Measurements from ENCODE around the gene SLC8A2.

Gene SLC8A2

GRCh38 chr19:47509170-47509847 is 37.6 kb upstream of the SLC8A2 start:
- peaks cover 31% of the 10 kb centered on the region for H3K4me1 Mint-ChIP-seq (ENCODE audit: low read depth)
- no peaks in the 10 kb centered on the region for H3K27me3 Mint-ChIP-seq (ENCODE audit: low read depth)
- no peak overlapping the region for H3K27ac Mint-ChIP-seq
- peaks cover 8% of the 10 kb centered on the region for H3K36me3 Mint-ChIP-seq (ENCODE audit: low read depth)
- H3K9me3 Mint-ChIP-seq = no peaks in the 10 kb centered on the region
- no peak overlapping the region for H3K4me3 Mint-ChIP-seq

GRCh38 chr19:47508721-47509120 is 37.0 kb upstream of the SLC8A2 start:
- H3K27me3 Mint-ChIP-seq (ENCODE audit: low read depth) = no peaks in the 10 kb centered on the region
- no peaks in the 10 kb centered on the region for H3K9me3 Mint-ChIP-seq
- peaks cover 27% of the 10 kb centered on the region for H3K4me1 Mint-ChIP-seq (ENCODE audit: low read depth)
- H3K4me3 Mint-ChIP-seq = no peak overlapping the region
- peaks cover 8% of the 10 kb centered on the region for H3K36me3 Mint-ChIP-seq (ENCODE audit: low read depth)
- no peak overlapping the region for H3K27ac Mint-ChIP-seq

- peaks cover 20% of the 10 kb centered on the region for H3K4me1 Mint-ChIP-seq (ENCODE audit: low read depth)
Measured at GRCh38 chr19:47507924-47508553, 36.3 kb upstream of the SLC8A2 start.

GRCh38 chr19:47507012-47507411 is 35.3 kb upstream of the SLC8A2 start:
- Mint-ChIP-seq H3K9me3 (no peaks in the 10 kb centered on the region), H3K27me3 (ENCODE audit: low read depth) (no peaks in the 10 kb centered on the region), H3K27ac (no peak overlapping the region), H3K36me3 (ENCODE audit: low read depth) (peaks cover 7% of the 10 kb centered on the region), H3K4me1 (ENCODE audit: low read depth) (peaks cover 10% of the 10 kb centered on the region), H3K4me3 (no peak overlapping the region)

More at GRCh38 chr19:47507924-47508553, 36.3 kb upstream of the SLC8A2 start:
- Mint-ChIP-seq H3K27ac (no peak overlapping the region), H3K4me3 (no peak overlapping the region), H3K27me3 (ENCODE audit: low read depth) (no peaks in the 10 kb centered on the region), H3K36me3 (ENCODE audit: low read depth) (peaks cover 9% of the 10 kb centered on the region), H3K9me3 (no peaks in the 10 kb centered on the region)

GRCh38 chr19:47506459-47506858 is 34.8 kb upstream of the SLC8A2 start:
- Mint-ChIP-seq H3K27ac (no peak overlapping the region), H3K27me3 (ENCODE audit: low read depth) (no peaks in the 10 kb centered on the region), H3K4me3 (no peak overlapping the region), H3K4me1 (ENCODE audit: low read depth) (peaks cover 5% of the 10 kb centered on the region), H3K36me3 (ENCODE audit: low read depth) (peaks cover 10% of the 10 kb centered on the region), H3K9me3 (no peaks in the 10 kb centered on the region)

GRCh38 chr19:47505506-47505905 is 33.8 kb upstream of the SLC8A2 start:
- Mint-ChIP-seq H3K4me3 (no peak overlapping the region), H3K27ac (no peak overlapping the region), H3K36me3 (ENCODE audit: low read depth) (peaks cover 10% of the 10 kb centered on the region), H3K27me3 (ENCODE audit: low read depth) (no peaks in the 10 kb centered on the region), H3K9me3 (no peaks in the 10 kb centered on the region), H3K4me1 (ENCODE audit: low read depth) (peaks cover 2% of the 10 kb centered on the region)

- Mint-ChIP-seq H3K4me1 (ENCODE audit: low read depth) (no peaks in the 10 kb centered on the region), H3K27ac (no peak overlapping the region), H3K27me3 (ENCODE audit: low read depth) (no peaks in the 10 kb centered on the region)
Measured at GRCh38 chr19:47503826-47504150, 32.1 kb upstream of the SLC8A2 start.

GRCh38 chr19:47503130-47503825 is 31.6 kb upstream of the SLC8A2 start:
- no peak overlapping the region for H3K4me3 Mint-ChIP-seq
- H3K36me3 Mint-ChIP-seq (ENCODE audit: low read depth) = peaks cover 8% of the 10 kb centered on the region
- no peaks in the 10 kb centered on the region for H3K27me3 Mint-ChIP-seq (ENCODE audit: low read depth)
- no peaks in the 10 kb centered on the region for H3K4me1 Mint-ChIP-seq (ENCODE audit: low read depth)
- no peak overlapping the region for H3K27ac Mint-ChIP-seq
- no peaks in the 10 kb centered on the region for H3K9me3 Mint-ChIP-seq

More at GRCh38 chr19:47503826-47504150, 32.1 kb upstream of the SLC8A2 start:
- H3K9me3 Mint-ChIP-seq = no peaks in the 10 kb centered on the region
- H3K4me3 Mint-ChIP-seq = no peak overlapping the region
- H3K36me3 Mint-ChIP-seq (ENCODE audit: low read depth) = peaks cover 8% of the 10 kb centered on the region

- Mint-ChIP-seq H3K36me3 (ENCODE audit: low read depth) (peaks cover 12% of the 10 kb centered on the region), H3K9me3 (no peaks in the 10 kb centered on the region), H3K4me3 (no peak overlapping the region), H3K4me1 (ENCODE audit: low read depth) (no peaks in the 10 kb centered on the region), H3K27ac (no peak overlapping the region), H3K27me3 (ENCODE audit: low read depth) (no peaks in the 10 kb centered on the region)
Measured at GRCh38 chr19:47499863-47500830, 28.5 kb upstream of the SLC8A2 start.

- Mint-ChIP-seq H3K36me3 (ENCODE audit: low read depth) (peaks cover 12% of the 10 kb centered on the region), H3K4me3 (no peak overlapping the region), H3K27ac (no peak overlapping the region), H3K4me1 (ENCODE audit: low read depth) (no peaks in the 10 kb centered on the region), H3K27me3 (ENCODE audit: low read depth) (no peaks in the 10 kb centered on the region), H3K9me3 (no peaks in the 10 kb centered on the region)
Measured at GRCh38 chr19:47499371-47499770, 27.7 kb upstream of the SLC8A2 start.

- H3K27me3 Mint-ChIP-seq (ENCODE audit: low read depth) = no peaks in the 10 kb centered on the region
- no peak overlapping the region for H3K27ac Mint-ChIP-seq
- H3K36me3 Mint-ChIP-seq (ENCODE audit: low read depth) = peaks cover 12% of the 10 kb centered on the region
- no peaks in the 10 kb centered on the region for H3K9me3 Mint-ChIP-seq
- H3K4me1 Mint-ChIP-seq (ENCODE audit: low read depth) = peaks cover under 1% of the 10 kb centered on the region
- H3K4me3 Mint-ChIP-seq = no peak overlapping the region
Measured at GRCh38 chr19:47498561-47498960, 26.9 kb upstream of the SLC8A2 start.

GRCh38 chr19:47497821-47498520 is 26.3 kb upstream of the SLC8A2 start:
- Mint-ChIP-seq H3K27me3 (ENCODE audit: low read depth) (no peaks in the 10 kb centered on the region), H3K4me3 (no peak overlapping the region), H3K9me3 (no peaks in the 10 kb centered on the region), H3K36me3 (ENCODE audit: low read depth) (peaks cover 13% of the 10 kb centered on the region), H3K27ac (no peak overlapping the region), H3K4me1 (ENCODE audit: low read depth) (peaks cover 2% of the 10 kb centered on the region)

GRCh38 chr19:47497050-47497766 is 25.5 kb upstream of the SLC8A2 start:
- H3K36me3 Mint-ChIP-seq (ENCODE audit: low read depth) = peaks cover 12% of the 10 kb centered on the region
- no peaks in the 10 kb centered on the region for H3K9me3 Mint-ChIP-seq
- no peak overlapping the region for H3K27ac Mint-ChIP-seq
- no peak overlapping the region for H3K4me3 Mint-ChIP-seq
- peaks cover 2% of the 10 kb centered on the region for H3K4me1 Mint-ChIP-seq (ENCODE audit: low read depth)
- no peaks in the 10 kb centered on the region for H3K27me3 Mint-ChIP-seq (ENCODE audit: low read depth)
